Keratinocyte (primary cell): Measurements from ENCODE around the gene HMCN2. TPM values are rescaled to one million over a fixed set of nuclear protein-coding genes. Genes with fewer than 3 reads are reported as not detected.
A peak's percentile ranks its signal among the peaks of the same experiment; 100 is the strongest.

Experiments
- DNase-seq: peaks from one replicate; pipeline ENCODE4 v3.0.0-alpha.2; 2011; ENCODE audit warnings: low read depth, missing footprints, low spot score
- FAIRE-seq: peaks from 2 replicates; lab custom pipeline; 2011; peaks lifted over from hg19 to GRCh38; lab: Jason Lieb, UNC
- H2AFZ ChIP-seq: 2 replicates; pipeline ENCODE4 v1.6.0; 2012; ENCODE audit warnings: low read length, control low read depth, inconsistent platforms; ENCODE audit not compliant: control insufficient read depth
- H3K27ac ChIP-seq: 2 replicates; pipeline ENCODE4 v1.5.1; 2011; ENCODE audit warnings: low read length; ENCODE audit not compliant: control insufficient read depth, insufficient read depth
- H3K27me3 ChIP-seq: 3 replicates; pipeline ENCODE4 v1.6.0; 2011; ENCODE audit warnings: low read length; ENCODE audit not compliant: control insufficient read depth, insufficient read depth; ENCODE audit errors: extremely low read depth
- H3K36me3 ChIP-seq, 2 experiments: 2 replicates in 1 of 2; 3 replicates in 1 of 2; pipeline ENCODE4 v1.5.1; 2011; ENCODE audit warnings: low read length in 2 of 2, mild to moderate bottlenecking in 1 of 2; ENCODE audit not compliant: control insufficient read depth in 2 of 2, insufficient read depth in 2 of 2; ENCODE audit errors: extremely low read depth in 1 of 2
- H3K4me1 ChIP-seq: 3 replicates; pipeline ENCODE4 v1.5.1; 2011; ENCODE audit warnings: low read length; ENCODE audit not compliant: control insufficient read depth, insufficient read depth; ENCODE audit errors: extremely low read depth
- H3K4me2 ChIP-seq: 3 replicates; pipeline ENCODE4 v1.6.0; 2011; ENCODE audit warnings: low read depth, low read length; ENCODE audit not compliant: control insufficient read depth, insufficient read depth; ENCODE audit errors: extremely low read depth
- H3K4me3 ChIP-seq, 3 experiments: fragments of 200-600 bp in 1 of 3; sonication (generic) in 1 of 3; 2 replicates in 2 of 3; 3 replicates in 1 of 3; pipeline ENCODE4 v1.5.1; 2011 to 2016; ENCODE audit warnings: low read length in 3 of 3, mild to moderate bottlenecking in 3 of 3, control low read depth in 2 of 3, inconsistent platforms in 1 of 3, low read depth in 1 of 3, mixed read lengths in 1 of 3, mixed run types in 1 of 3, moderate library complexity in 1 of 3; ENCODE audit not compliant: control insufficient read depth in 2 of 3, insufficient read depth in 2 of 3; ENCODE audit errors: extremely low read depth in 1 of 3
- H3K79me2 ChIP-seq: 2 replicates; pipeline ENCODE4 v1.6.0; 2012; ENCODE audit warnings: low read length; ENCODE audit not compliant: control insufficient read depth, insufficient read depth
- H3K9ac ChIP-seq: 3 replicates; pipeline ENCODE4 v1.6.0; 2011; ENCODE audit warnings: low read length; ENCODE audit not compliant: control insufficient read depth, insufficient read depth; ENCODE audit errors: extremely low read depth
- H3K9me1 ChIP-seq: 3 replicates; pipeline ENCODE4 v1.6.0; 2011; ENCODE audit warnings: low read length; ENCODE audit not compliant: control insufficient read depth, insufficient read depth; ENCODE audit errors: extremely low read depth
- H3K9me3 ChIP-seq: 2 replicates; pipeline ENCODE4 v1.5.1; 2012; ENCODE audit warnings: low read depth, low read length; ENCODE audit not compliant: control insufficient read depth
- H4K20me1 ChIP-seq: 3 replicates; pipeline ENCODE4 v1.6.0; 2011; ENCODE audit warnings: low read length; ENCODE audit not compliant: control insufficient read depth, insufficient read depth; ENCODE audit errors: extremely low read depth
- CTCF ChIP-seq, 3 experiments: IDR thresholded peaks in 1 of 3; conservative IDR thresholded peaks in 1 of 3; optimal IDR thresholded peaks in 1 of 3; 2 replicates in 2 of 3; 3 replicates in 1 of 3; pipeline versions ENCODE3 to v1.5.1; 2011; ENCODE audit warnings: low read length in 3 of 3, mild to moderate bottlenecking in 3 of 3, moderate library complexity in 2 of 3, control low read depth in 1 of 3, inconsistent platforms in 1 of 3; ENCODE audit not compliant: insufficient read depth in 2 of 3; ENCODE audit errors: extremely low read depth in 1 of 3
- EZH2 ChIP-seq: IDR thresholded peaks from one replicate; pipeline ENCODE4 v1.6.1; 2012; ENCODE audit warnings: inconsistent platforms, mild to moderate bottlenecking, low read length, moderate library complexity
- dilution Hi-C: fragments of 300-500 bp; cut with MboI; formaldehyde crosslinking; loops from one replicate; pipeline ENCODE4 v1.7.0; 2020; ENCODE audit warnings: low sequenced_read_pairs; ENCODE audit not compliant: extremely low pct_ligation_motif_present
- polyA plus RNA-seq, 5 experiments: library from polyadenylated mRNA; depleted of rRNA in 3 of 5; stranded (reverse) in 3 of 5; stranded (forward) in 1 of 5; unstranded in 1 of 5; fragments of >200 nt; gene quantifications; 1 replicate in 1 of 5; 2 replicates in 3 of 5; 3 replicates in 1 of 5; pipeline versions ENCODE4 v1.2.1 to v1.2.3, GENCODE V29; 2011 to 2012; ENCODE audit warnings: missing spikeins in 2 of 5, low read depth in 1 of 5, low replicate concordance in 1 of 5

Gene HMCN2
- polyA plus RNA-seq, 1 donor (not counting 4 experiments of a cell fraction or from before 2014, with no cell fraction given) = not detected

GRCh38 chr9:130234340-130235260 lies 31.0 kb upstream of the HMCN2 start:
- Histone ChIP-seq H3K27ac (no peak overlapping the region), H3K9ac (no peak overlapping the region), H3K9me1 (no peaks in the 10 kb centered on the region), H3K4me3 (no peak overlapping the region), H3K27me3 (no peaks in the 10 kb centered on the region), H3K79me2 (no peaks in the 10 kb centered on the region), H3K4me1 (peaks cover 13% of the 10 kb centered on the region), H3K9me3 (no peaks in the 10 kb centered on the region), H4K20me1 (no peaks in the 10 kb centered on the region), H3K36me3 (peaks cover 14 to 16% of the 10 kb centered on the region in 2 experiments), H2AFZ (no peak overlapping the region), H3K4me2 (no peak overlapping the region)
- dilution Hi-C loops = no loop called here
- FAIRE-seq = no peak
- no peak for DNase-seq
- TF ChIP-seq EZH2 (no peak), CTCF (optimal IDR thresholded peaks at IDR 0.05 in 1 of 3, IDR thresholded peaks at IDR 0.05 in 1 of 3, conservative IDR thresholded peaks at IDR 0.05 in 1 of 3; ENCODE audit: extremely low read depth in 1 of 3, insufficient read depth in 2 of 3, low read length in 3 of 3) (no peak)

- dilution Hi-C loops = no loop called here
- Histone ChIP-seq H2AFZ (no peak overlapping the region), H4K20me1 (no peaks in the 10 kb centered on the region), H3K4me3 (no peak overlapping the region), H3K36me3 (peaks cover 11 to 16% of the 10 kb centered on the region in 2 experiments), H3K9me1 (no peaks in the 10 kb centered on the region), H3K9me3 (no peaks in the 10 kb centered on the region), H3K27ac (no peak overlapping the region), H3K4me2 (no peak overlapping the region), H3K9ac (no peak overlapping the region), H3K4me1 (peaks cover 20% of the 10 kb centered on the region), H3K27me3 (no peaks in the 10 kb centered on the region), H3K79me2 (no peaks in the 10 kb centered on the region)
- no peak for FAIRE-seq
- no peak for DNase-seq
- TF ChIP-seq EZH2 (no peak), CTCF (optimal IDR thresholded peaks at IDR 0.05 in 1 of 3, IDR thresholded peaks at IDR 0.05 in 1 of 3, conservative IDR thresholded peaks at IDR 0.05 in 1 of 3; ENCODE audit: extremely low read depth in 1 of 3, insufficient read depth in 2 of 3, low read length in 3 of 3) (peak; percentile 90 to 98 (median 93))
Observed at GRCh38 chr9:130235558-130236435, 29.8 kb upstream of the HMCN2 start.
